Activated CD4-positive, CD25-positive, alpha-beta regulatory T cell treated with anti-CD3 and anti-CD28 coated beads, Interleukin-2, amount 50 U/mL, for 16 hours (primary cell): ENCODE data around the gene MAN1C1.
"Not testable (repeated sequence)": the region's sequence is repeated elsewhere in the genome, so short reads cannot be mapped to it uniquely, and the experiment has no call there.

ENCODE experiments used
- DNase-seq: peaks from one replicate; pipeline ENCODE4 v3.0.0-alpha.2; 2020; ENCODE audit warnings: low read depth, low spot score

Gene MAN1C1

GRCh38 chr1:25696643-25697042, 80.1 kb downstream of the MAN1C1 start:
- DNase-seq = not testable (repeated sequence)

DNA sequence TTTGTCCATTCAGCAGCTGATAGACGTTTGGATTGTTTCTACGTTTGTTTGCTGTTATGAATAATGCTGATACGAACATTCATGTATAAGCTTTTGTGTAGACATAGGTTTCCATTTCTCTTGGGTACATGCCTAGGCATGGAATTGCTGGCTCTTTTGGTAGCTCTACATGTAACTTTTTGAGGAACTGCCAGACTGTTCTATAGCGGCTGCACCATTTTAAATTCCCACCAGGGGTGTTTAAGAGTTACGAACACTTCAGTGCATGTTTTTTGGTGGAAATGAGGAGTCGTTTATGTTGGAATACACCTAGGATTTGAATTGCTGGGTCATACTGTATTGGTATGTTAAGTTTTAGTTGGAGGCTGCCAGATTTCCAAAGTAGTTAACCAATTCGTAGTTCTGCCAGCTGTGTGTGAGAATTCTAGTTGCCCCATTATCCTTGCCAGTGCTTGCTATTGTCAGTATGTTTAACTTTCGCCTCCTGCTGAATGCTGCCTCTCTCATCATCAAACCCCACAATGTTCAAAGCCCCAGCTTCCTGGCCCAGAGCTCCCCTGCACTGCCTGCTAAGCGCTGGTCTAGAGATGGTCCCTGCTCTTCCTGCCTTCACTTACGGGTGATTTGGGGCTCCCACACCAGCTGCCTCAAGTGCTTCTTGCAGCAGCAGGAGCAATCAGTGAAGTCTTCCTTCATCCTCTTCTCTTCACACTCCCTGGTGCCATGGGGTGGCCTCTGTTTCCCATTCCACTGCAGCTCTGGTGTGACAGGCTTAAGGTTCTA, 81.0 kb downstream of the MAN1C1 start:
- DNase-seq = no peak

DNA sequence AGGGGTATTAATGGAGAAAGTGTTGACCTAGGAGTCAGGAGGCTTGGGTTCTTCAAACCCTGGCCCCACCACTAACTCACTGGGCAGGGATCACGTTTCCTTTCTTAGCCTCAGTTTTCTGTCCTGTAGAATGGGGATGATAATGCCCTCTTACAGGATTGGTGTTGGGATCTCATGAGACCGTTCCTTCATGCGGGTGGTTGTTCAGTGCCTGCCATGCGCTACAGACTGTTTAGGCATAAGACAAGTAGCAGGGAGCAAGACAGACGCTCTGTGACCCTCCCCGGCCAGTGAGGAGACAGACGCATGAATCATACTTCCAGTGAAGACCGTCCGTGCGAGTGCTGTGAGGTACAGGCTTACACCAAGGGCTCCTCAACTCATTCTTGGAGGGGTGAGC, 81.7 kb downstream of the MAN1C1 start:
- no peak for DNase-seq

DNA sequence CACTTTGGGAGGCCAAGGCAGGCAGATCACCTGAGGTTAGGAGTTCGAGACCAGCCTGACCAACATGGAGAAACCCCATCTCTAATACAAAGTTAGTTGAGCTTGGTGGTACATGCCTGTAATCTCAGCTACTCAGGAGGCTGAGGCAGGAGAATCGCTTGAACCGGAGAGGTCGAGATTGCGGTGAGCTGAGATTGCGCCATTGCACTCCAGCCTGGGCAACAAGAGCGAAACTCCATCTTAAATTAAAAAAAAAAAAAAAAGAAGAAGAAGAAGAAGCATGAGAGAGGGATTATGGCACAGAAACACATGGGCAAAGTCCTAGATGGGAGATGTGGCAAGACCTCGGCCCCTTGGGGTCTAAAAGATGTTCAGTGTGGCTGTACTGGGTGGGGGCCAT, 82.5 kb downstream of the MAN1C1 start:
- DNase-seq = not testable (repeated sequence)

- DNase-seq = no peak
Measured at GRCh38 chr1:25699500-25700143, 83.0 kb downstream of the MAN1C1 start.

- no peak for DNase-seq
Measured at GRCh38 chr1:25700144-25700523, 83.5 kb downstream of the MAN1C1 start.

DNA sequence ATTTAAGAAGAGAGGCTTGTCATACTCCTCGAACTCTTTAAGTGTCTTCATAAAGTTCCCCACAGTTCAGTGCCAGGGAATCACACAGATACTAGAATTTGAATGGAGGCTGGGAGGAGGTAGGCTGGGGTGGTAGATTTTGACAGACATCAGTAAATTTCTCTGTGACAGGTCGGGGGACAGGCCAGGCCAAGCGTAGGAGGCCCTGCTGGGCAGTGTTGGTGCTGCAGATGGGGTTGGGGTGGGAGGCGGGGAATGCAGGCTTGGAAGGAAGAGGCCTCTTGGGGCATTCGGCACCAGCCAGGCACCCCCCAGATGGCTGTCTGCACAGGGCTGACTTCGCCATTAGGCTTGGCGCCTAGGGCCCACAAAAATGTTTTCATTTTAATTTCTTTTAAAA, 84.0 kb downstream of the MAN1C1 start:
- DNase-seq = no peak

DNA sequence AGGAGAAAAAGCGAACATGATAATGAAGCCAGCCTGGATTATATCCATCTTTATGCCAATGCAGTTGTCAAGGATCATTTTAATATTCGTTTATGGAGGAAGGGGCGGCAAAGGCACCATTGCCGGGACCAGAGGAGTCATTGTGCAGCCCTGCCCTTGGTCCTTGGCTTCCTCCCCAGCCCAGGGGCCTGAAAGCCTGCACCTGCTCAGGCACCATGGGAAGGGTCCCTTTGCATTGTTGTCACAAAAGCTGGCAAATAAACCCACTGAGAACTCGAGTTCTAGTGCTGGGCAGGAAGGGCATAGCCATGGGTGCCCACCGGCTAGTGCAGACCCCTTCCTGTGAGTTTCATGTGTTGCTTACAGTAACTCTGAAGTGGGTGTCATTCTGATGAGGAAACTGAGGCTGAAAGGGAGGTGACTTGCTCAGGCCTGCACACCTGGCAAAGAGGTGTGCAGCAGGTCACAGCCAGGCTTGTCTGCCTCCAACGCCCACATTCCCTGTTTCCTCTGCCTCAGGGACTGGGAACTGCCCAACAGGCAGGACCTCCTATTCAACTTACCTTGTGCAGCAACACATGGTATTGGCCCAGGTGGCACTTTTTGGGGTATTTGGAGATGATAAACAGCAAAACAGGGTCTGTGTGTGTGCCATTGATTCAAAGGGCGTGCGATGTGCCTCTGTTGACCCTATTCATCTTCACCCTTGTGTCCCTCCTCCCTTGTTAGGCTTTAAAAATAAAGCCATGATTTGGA, 84.6 kb downstream of the MAN1C1 start:
- DNase-seq = no peak

DNA sequence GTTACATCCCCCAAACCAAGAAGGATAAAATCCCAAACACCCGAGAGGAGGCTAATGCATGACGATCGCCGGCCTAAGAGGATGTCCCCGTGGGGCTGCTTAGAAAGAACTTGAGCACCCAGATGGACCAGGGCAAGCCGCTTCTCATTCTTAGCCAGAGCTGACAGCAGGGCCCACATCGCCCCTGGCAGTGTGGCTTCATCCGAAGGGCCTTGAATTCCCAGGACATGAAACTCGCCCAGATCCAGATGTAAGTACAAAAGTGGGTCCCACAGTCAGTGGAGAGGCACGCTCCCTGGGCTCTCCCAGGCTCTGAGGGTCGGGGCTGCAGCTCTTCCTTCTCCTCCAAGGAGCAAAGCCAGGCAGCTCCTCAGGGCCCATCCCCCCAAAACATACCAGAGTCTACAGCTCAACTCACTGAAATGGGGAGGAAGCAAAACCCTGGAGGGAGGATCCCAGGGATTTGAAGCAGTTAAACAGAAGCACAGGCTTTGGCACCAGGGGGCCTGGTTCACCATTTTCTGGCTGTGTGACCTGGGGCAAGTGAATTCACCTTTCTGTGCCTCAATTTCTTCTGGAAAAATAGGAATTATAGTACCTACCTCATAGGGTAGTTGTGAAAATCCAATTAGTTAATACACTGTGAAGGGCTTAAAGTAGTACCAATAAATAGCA, 85.6 kb downstream of the MAN1C1 start:
- DNase-seq = no peak

GRCh38 chr1:25703041-25703440, 86.5 kb downstream of the MAN1C1 start:
- DNase-seq = no peak

GRCh38 chr1:25703671-25704266, 87.2 kb downstream of the MAN1C1 start:
- DNase-seq = no peak

DNA sequence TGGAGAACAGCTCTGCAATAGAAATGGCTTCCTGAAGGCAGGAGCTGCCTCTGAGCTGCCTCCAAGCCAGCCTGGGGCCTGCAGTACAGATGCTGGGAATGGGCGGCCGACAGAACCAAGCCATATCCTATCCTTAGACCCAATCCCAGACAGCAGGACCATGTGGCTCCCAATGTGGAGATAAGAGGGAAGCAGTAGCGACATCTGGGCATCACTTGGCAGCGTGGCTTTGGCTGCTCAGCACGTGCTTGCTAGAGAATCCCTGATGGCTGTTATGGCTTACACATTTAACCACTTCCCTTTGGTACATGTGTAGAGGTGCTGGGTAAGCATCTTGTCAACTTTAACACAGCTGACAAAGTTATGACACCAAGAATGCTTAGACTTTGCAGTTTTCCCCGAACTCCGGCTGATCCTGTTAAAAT, 87.7 kb downstream of the MAN1C1 start:
- no peak for DNase-seq

DNA sequence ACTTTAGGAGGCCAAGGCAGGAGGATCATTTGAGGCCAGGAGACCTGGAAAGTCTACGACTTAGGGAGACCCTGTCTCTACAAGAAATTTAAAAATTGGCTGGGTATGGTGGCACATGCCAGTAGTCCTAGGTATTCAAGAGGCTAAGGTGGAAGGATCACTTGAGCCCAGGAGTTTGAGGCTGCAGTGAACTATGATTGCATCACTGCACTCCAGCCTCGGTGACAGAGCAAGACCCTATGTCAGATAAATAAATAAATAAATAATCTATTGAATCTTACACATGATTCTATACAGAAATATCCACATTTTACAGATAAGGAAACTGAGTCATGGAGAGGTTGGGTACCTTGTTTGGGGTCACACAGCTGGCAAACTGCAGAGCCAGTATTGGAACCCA, 89.1 kb downstream of the MAN1C1 start:
- no peak for DNase-seq

GRCh38 chr1:25706146-25707089, 89.8 kb downstream of the MAN1C1 start:
- no peak for DNase-seq

DNA sequence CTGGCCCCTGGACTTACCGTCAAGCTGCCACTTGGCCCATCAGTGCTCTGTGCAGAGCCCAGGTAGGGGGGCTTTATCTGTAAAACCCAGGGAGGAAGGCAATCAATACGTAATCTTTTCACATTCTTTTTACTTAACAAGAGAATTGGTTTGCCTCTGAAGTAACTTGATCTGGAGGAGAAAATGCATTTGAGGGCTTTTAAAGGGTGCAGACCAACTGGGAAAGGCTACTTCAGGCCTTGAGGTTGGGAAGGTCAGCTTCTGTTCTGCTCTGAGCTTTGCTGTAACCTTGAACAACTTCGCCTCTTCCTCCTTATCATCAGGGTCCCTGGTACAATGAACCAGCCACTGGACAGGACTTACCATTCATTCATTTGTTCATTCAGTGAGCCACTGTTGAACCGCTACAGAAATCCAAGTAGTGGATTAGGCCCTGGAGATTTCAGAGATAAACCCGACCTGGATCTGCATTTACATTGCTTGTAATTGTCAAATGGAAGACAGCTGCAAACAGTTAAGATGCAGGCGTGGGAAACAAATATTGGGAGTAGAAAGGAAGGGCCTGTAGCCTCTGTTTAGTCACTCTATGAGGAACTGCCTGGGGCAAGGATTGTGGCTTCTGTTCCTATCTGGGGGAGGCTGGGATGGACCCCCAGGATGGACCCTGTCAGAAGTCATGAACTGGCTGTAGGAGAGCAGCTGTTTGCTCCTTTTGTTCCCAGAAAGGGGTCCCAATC, 90.9 kb downstream of the MAN1C1 start:
- no peak for DNase-seq

- DNase-seq = no peak
Measured at GRCh38 chr1:25710583-25711347, 94.2 kb downstream of the MAN1C1 start.

- peak; percentile 19 for DNase-seq
Measured at GRCh38 chr1:25711555-25712298, 95.1 kb downstream of the MAN1C1 start.

DNA sequence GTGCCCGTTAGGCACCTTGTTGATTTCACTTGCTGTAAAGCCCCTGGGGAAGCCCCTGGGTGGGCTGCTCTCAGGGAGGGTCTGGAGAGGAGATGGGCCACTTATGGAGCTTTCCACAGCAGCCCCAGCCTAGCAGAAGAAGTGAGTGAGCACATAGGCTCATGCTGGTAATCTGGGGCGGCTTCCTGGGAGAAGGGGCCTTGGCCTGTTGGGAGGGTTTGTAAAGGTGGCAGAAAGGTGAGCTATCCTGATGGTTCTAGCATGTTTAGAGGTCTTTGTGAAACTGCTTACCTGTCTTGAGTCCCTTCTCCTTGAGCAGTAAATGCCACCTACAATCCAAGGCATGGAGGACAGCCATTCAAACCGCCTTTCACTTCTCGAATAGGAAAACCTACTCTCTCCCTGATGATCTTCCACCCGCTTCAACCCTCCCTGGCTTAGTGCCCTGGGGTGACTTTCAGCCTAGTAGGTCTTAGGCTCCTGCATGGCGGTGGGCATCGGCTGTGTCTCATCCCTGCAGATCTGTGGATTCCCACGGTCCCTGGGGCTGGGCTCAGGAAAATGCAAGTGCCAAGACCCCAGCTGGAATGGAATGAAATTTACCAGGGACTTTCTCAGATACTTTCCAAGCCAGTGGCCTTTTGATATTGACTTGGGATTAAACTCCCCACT, 95.8 kb downstream of the MAN1C1 start:
- no peak for DNase-seq
